Esophagus squamous epithelium (tissue), 4 donors: Measurements from ENCODE around the gene RFTN2.

ENCODE experiments used
- CTCF ChIP-seq, 6 experiments: fragments of 450-650 bp in 4 of 6; fragments of 200-600 bp in 2 of 6; sonication (generic) in 2 of 6; IDR thresholded peaks; one replicate each; pipeline ENCODE4 v1.5.1; 2016 to 2019; ENCODE audit warnings: antibody characterized with exemption in 6 of 6, mild to moderate bottlenecking in 4 of 6, moderate library complexity in 4 of 6
- POLR2A ChIP-seq, 4 donors: fragments of 450-650 bp; IDR thresholded peaks; one replicate each; pipeline ENCODE4 v1.6.1; 2017; ENCODE audit warnings: antibody characterized with exemption in 4 of 4, mild to moderate bottlenecking in 4 of 4, moderate library complexity in 3 of 4

GRCh38 chr2:197614532-197614931, 60.9 kb downstream of the RFTN2 start:
- TF ChIP-seq CTCF (IDR thresholded peaks at IDR 0.05), result no peak
- TF ChIP-seq POLR2A (IDR thresholded peaks at IDR 0.05), result no peak
